HepG2 (cell line): ENCODE data around the gene MAFF. TPM values are rescaled to one million over a fixed set of nuclear protein-coding genes. Genes with fewer than 3 reads are reported as not detected.
A peak's percentile ranks its signal among the peaks of the same experiment; 100 is the strongest.

Experiments used
- AGO1 ChIP-seq: fragments of 200-400 bp; formaldehyde crosslinking; IDR thresholded peaks from 2 replicates; pipeline ENCODE4 v1.6.1; 2017; ENCODE audit warnings: mild to moderate bottlenecking, low read depth, low read length, moderate library complexity; ENCODE audit not compliant: poor library complexity, severe bottlenecking
- HDAC1 ChIP-seq: sonication (generic); formaldehyde crosslinking; IDR thresholded peaks from 2 replicates; pipeline ENCODE4 v1.5.1; 2020; ENCODE audit warnings: mild to moderate bottlenecking, missing genetic modification reagents
- HMGXB4 ChIP-seq, 2 experiments: sonication (generic) in 1 of 2; formaldehyde crosslinking in 1 of 2; IDR thresholded peaks; 2 replicates each; pipeline versions ENCODE4 v1.4.0 to v1.6.1; 2018 to 2020; ENCODE audit warnings: missing genetic modification reagents in 2 of 2, borderline replicate concordance in 1 of 2, low read depth in 1 of 2, mild to moderate bottlenecking in 1 of 2, missing biosample characterization in 1 of 2
- HOXA3 ChIP-seq: sonication (generic); formaldehyde crosslinking; IDR thresholded peaks from 2 replicates; pipeline ENCODE4 v1.5.0; 2020; ENCODE audit warnings: missing genetic modification reagents
- MED13 ChIP-seq: sonication (generic); formaldehyde crosslinking; IDR thresholded peaks from 2 replicates; pipeline ENCODE4 v1.5.0; 2020; ENCODE audit warnings: missing genetic modification reagents
- TARDBP ChIP-seq: sonication (generic); formaldehyde crosslinking; IDR thresholded peaks from 2 replicates; pipeline ENCODE4 v1.8.0; 2022; ENCODE audit warnings: mild to moderate bottlenecking, missing genetic modification reagents
- TRIM24 ChIP-seq: sonication (generic); formaldehyde crosslinking; IDR thresholded peaks from 2 replicates; pipeline ENCODE4 v1.8.0; 2022; ENCODE audit warnings: mild to moderate bottlenecking, missing genetic modification reagents
- ZMAT3 ChIP-seq: sonication (generic); formaldehyde crosslinking; conservative IDR thresholded peaks from 2 replicates; pipeline ENCODE4 v1.7.0; 2021; ENCODE audit warnings: missing genetic modification reagents
- ZNF234 ChIP-seq: sonication (generic); formaldehyde crosslinking; conservative IDR thresholded peaks from 2 replicates; pipeline ENCODE4 v1.5.1; 2020; ENCODE audit warnings: mild to moderate bottlenecking, missing genetic modification reagents
- ZNF331 ChIP-seq: sonication (generic); formaldehyde crosslinking; IDR thresholded peaks from 2 replicates; pipeline ENCODE4 v1.4.0; 2020; ENCODE audit warnings: missing genetic modification reagents
- ZNF660 ChIP-seq: sonication (generic); formaldehyde crosslinking; IDR thresholded peaks from 2 replicates; pipeline ENCODE4 v1.5.1; 2020; ENCODE audit warnings: mild to moderate bottlenecking, low read depth, missing genetic modification reagents, borderline replicate concordance
- ZNF749 ChIP-seq: sonication (generic); formaldehyde crosslinking; IDR thresholded peaks from 2 replicates; pipeline ENCODE4 v1.8.0; 2022; ENCODE audit warnings: mild to moderate bottlenecking, missing genetic modification reagents, moderate library complexity, borderline replicate concordance
- ZNF776 ChIP-seq: sonication (generic); formaldehyde crosslinking; IDR thresholded peaks from 2 replicates; pipeline ENCODE4 v1.4.0; 2020; ENCODE audit warnings: mild to moderate bottlenecking, missing genetic modification reagents
- polyA plus RNA-seq, 8 experiments: library from polyadenylated mRNA; depleted of rRNA in 3 of 8; stranded (reverse) in 7 of 8; unstranded in 1 of 8; fragments of >200 nt; fragmentation: Illumina TruSeq in 4 of 8; extraction: Trizol in 4 of 8; gene quantifications; 2 replicates each; pipeline versions ENCODE4 v1.2.1 to v1.2.3, GENCODE V29; 2011 to 2016; ENCODE audit warnings: low read depth in 4 of 8, missing spikeins in 1 of 8, mixed read lengths in 1 of 8; ENCODE audit not compliant: insufficient read depth in 1 of 8
- total RNA-seq, 5 experiments: library from RNA; depleted of rRNA; stranded (reverse); fragments of >200 nt; fragmentation: Illumina TruSeq; extraction: Trizol; gene quantifications; 2 replicates each; pipeline ENCODE4 v1.2.3, GENCODE V29; 2016; ENCODE audit warnings: low read depth in 1 of 5
- TF ChIP-seq, protein P1 (sequence below): IDR thresholded peaks from 2 replicates; pipeline ENCODE4 v1.6.1; 2018; ENCODE audit warnings: missing genetic modification reagents, mild to moderate bottlenecking, missing compliant biosample characterization
- TF ChIP-seq, protein P2 (sequence below): IDR thresholded peaks from 2 replicates; pipeline ENCODE4 v1.6.1; 2016; ENCODE audit warnings: mild to moderate bottlenecking
- TF ChIP-seq, protein P3 (sequence below): sonication (generic); formaldehyde crosslinking; IDR thresholded peaks from 2 replicates; pipeline ENCODE4 v1.5.0; 2020; ENCODE audit warnings: mild to moderate bottlenecking, low read depth, missing genetic modification reagents, borderline replicate concordance
- TF ChIP-seq, protein P4 (sequence below): sonication (generic); formaldehyde crosslinking; IDR thresholded peaks from 2 replicates; pipeline ENCODE4 v1.5.1; 2020; ENCODE audit warnings: missing genetic modification reagents, mild to moderate bottlenecking, borderline replicate concordance
- TF ChIP-seq, protein P5 (sequence below), 2 experiments: sonication (generic) in 1 of 2; formaldehyde crosslinking in 1 of 2; IDR thresholded peaks; 2 replicates each; pipeline versions ENCODE4 v1.5.1 to v1.6.1; 2011 to 2020; ENCODE audit warnings: borderline replicate concordance in 1 of 2, low read depth in 1 of 2, low read length in 1 of 2, mild to moderate bottlenecking in 1 of 2, missing genetic modification reagents in 1 of 2, moderate library complexity in 1 of 2

The MAFF gene
- total and polyA plus RNA-seq, 2 of the 13 experiments (the other 11 are each of a cell fraction or from before 2014, with no cell fraction given) = 5.4 to 14.3 TPM

GRCh38 chr22:38203090-38203810 lies 1.5 kb downstream of the MAFF start (continued):
- TF ChIP-seq, protein P1, sequence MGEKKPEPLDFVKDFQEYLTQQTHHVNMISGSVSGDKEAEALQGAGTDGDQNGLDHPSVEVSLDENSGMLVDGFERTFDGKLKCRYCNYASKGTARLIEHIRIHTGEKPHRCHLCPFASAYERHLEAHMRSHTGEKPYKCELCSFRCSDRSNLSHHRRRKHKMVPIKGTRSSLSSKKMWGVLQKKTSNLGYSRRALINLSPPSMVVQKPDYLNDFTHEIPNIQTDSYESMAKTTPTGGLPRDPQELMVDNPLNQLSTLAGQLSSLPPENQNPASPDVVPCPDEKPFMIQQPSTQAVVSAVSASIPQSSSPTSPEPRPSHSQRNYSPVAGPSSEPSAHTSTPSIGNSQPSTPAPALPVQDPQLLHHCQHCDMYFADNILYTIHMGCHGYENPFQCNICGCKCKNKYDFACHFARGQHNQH (CRISPR knock-in tag) = 0 out of 2 replicates have a peak, but pooled peaks have one; percentile 11
- TF ChIP-seq, protein P2, sequence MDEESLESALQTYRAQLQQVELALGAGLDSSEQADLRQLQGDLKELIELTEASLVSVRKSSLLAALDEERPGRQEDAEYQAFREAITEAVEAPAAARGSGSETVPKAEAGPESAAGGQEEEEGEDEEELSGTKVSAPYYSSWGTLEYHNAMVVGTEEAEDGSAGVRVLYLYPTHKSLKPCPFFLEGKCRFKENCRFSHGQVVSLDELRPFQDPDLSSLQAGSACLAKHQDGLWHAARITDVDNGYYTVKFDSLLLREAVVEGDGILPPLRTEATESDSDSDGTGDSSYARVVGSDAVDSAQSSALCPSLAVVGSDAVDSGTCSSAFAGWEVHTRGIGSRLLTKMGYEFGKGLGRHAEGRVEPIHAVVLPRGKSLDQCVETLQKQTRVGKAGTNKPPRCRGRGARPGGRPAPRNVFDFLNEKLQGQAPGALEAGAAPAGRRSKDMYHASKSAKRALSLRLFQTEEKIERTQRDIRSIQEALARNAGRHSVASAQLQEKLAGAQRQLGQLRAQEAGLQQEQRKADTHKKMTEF (CRISPR knock-in tag) = no peak
- TF ChIP-seq TARDBP = no peak
- no peak for TF ChIP-seq MED13 (CRISPR knock-in tag)
- TF ChIP-seq ZNF234 (CRISPR knock-in tag) = no peak
- TF ChIP-seq ZNF776 (CRISPR knock-in tag) = no peak; the same call in 1 of the 2 replicates
- no peak for TF ChIP-seq HOXA3
- TF ChIP-seq, protein P3, sequence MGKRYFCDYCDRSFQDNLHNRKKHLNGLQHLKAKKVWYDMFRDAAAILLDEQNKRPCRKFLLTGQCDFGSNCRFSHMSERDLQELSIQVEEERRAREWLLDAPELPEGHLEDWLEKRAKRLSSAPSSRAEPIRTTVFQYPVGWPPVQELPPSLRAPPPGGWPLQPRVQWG (CRISPR knock-in tag) = no peak
- no peak for TF ChIP-seq ZNF749
- TF ChIP-seq AGO1 = no peak
- TF ChIP-seq ZNF660 = no peak
- TF ChIP-seq, protein P4, sequence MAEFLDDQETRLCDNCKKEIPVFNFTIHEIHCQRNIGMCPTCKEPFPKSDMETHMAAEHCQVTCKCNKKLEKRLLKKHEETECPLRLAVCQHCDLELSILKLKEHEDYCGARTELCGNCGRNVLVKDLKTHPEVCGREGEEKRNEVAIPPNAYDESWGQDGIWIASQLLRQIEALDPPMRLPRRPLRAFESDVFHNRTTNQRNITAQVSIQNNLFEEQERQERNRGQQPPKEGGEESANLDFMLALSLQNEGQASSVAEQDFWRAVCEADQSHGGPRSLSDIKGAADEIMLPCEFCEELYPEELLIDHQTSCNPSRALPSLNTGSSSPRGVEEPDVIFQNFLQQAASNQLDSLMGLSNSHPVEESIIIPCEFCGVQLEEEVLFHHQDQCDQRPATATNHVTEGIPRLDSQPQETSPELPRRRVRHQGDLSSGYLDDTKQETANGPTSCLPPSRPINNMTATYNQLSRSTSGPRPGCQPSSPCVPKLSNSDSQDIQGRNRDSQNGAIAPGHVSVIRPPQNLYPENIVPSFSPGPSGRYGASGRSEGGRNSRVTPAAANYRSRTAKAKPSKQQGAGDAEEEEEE (CRISPR knock-in tag) = no peak
- no peak for TF ChIP-seq HMGXB4 (CRISPR knock-in tag; IDR thresholded peaks at IDR 0.05; ENCODE audit: borderline replicate concordance in 1 of 2, low read depth in 1 of 2)
- TF ChIP-seq ZNF331 (CRISPR knock-in tag) = no peak
- TF ChIP-seq, protein P5, sequence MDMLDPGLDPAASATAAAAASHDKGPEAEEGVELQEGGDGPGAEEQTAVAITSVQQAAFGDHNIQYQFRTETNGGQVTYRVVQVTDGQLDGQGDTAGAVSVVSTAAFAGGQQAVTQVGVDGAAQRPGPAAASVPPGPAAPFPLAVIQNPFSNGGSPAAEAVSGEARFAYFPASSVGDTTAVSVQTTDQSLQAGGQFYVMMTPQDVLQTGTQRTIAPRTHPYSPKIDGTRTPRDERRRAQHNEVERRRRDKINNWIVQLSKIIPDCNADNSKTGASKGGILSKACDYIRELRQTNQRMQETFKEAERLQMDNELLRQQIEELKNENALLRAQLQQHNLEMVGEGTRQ (IDR thresholded peaks at IDR 0.05; ENCODE audit: low read depth, low read length) = no peak
- TF ChIP-seq, protein P5 (CRISPR knock-in tag; IDR thresholded peaks at IDR 0.05; ENCODE audit: borderline replicate concordance) = peak; percentile 56; the same call in 1 of the 2 replicates
- 0 out of 2 replicates have a peak, but pooled peaks have one; percentile 7 for TF ChIP-seq HDAC1
- TF ChIP-seq TRIM24 (CRISPR knock-in tag) = no peak
- TF ChIP-seq ZMAT3 (CRISPR knock-in tag) = peak; percentile 71; the same call in 1 of the 2 replicates
